DMS153 (cell line): ENCODE measurements around the gene PDX1.
A peak's percentile ranks its signal among the peaks of the same experiment; 100 is the strongest.
"Not testable (repeated sequence)": the region's sequence is repeated elsewhere in the genome, so short reads cannot be mapped to it uniquely, and the experiment has no call there.

ENCODE experiments used
- DNase-seq: peaks from one replicate; lab custom pipeline; 2025; lab: John Stamatoyannopoulos, UW

PDX1 gene

DNA sequence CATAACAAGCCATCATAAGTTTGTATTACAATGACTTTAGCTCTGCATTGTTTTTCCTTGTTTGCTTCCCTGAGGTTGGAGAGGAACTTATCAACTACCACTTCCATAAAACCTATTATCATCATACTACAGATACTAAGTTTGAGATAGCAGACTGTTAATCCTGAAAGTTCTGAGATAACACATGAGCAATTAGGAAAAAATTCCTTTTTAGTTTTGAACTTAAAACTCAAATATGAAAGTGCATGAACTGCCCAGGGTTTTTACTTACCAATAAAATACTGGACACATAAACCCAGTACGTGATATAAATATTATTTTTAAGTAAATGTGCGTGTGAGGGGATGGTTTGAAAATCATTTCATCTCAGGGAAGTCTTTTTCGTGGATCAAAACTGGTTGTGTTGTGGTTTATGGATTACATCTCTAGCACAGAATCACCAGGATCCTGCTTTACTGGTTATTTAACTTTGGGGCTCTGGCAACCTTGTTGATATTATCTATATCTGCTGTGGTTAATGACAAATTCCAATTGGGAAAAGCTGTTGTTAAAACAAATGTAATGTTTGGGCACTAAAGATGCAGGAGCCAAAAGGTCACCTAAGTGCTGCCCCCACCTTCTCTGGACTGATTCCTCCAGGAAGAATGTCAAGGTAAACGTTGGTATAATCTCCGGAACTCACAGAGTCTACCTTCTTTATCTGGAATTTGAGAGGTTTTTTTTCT, 36.9 kb downstream of the PDX1 start:
- no peak for DNase-seq

DNA sequence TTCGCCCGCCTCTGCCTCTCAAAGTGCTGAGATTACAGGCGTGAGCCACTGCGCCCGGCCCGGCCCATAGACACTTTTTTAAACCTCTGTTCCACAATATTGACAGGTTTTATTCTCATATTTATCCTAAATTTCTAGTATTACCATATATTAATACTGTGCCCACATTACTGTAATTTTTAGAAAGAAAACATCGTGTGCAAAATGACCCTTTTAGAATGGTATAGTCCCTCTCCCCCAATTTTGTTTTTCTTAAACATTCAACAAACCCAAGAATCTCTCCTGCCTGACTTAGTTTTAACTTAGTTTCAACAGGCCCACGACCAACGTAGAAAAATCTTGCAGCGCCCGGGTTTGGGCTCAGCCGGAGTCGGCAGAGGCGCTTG, 40.2 kb downstream of the PDX1 start:
- no peak for DNase-seq

DNA sequence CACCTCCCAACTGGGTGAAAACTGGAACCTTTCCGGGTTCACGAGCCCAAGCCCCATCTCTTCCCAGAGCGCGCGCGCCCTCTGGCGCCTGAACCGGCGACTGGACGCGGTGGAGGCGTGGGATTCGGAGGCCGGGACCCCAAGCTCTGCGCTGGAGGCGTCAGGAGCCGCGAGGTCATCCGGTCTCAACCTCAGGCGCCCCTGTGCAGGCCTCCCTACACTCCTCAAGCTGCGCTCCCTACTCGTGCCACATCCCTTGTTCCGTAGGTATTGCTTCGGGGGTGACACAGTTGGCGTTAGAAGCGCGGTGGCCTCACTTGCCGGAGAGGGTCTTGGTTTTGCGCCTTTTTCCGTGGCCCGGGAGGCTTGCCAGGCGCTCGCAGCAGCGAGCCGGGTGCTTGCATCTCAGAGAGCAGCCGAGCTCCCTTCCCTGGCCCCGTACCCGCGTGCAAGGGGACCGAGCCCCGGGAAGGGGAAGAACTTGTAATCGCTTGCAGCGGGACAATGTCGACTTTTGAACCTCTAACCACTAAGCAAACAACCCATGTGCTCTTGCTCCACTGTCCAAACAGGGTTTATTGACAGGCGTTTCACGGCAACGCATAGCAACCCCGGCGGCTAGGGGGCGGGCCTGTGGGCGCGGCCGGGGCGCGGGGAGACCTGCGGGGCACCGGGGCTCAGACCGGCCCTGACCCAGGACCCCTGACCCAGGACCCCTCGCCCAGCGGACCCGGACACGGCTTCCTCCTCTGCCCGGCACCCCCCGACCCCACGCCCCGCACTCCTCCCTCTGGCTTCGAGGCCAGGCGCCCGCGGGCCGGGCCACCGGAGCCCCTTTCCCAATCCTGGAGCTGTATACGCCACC, 40.8 kb downstream of the PDX1 start:
- peak; percentile 81 for DNase-seq

DNA sequence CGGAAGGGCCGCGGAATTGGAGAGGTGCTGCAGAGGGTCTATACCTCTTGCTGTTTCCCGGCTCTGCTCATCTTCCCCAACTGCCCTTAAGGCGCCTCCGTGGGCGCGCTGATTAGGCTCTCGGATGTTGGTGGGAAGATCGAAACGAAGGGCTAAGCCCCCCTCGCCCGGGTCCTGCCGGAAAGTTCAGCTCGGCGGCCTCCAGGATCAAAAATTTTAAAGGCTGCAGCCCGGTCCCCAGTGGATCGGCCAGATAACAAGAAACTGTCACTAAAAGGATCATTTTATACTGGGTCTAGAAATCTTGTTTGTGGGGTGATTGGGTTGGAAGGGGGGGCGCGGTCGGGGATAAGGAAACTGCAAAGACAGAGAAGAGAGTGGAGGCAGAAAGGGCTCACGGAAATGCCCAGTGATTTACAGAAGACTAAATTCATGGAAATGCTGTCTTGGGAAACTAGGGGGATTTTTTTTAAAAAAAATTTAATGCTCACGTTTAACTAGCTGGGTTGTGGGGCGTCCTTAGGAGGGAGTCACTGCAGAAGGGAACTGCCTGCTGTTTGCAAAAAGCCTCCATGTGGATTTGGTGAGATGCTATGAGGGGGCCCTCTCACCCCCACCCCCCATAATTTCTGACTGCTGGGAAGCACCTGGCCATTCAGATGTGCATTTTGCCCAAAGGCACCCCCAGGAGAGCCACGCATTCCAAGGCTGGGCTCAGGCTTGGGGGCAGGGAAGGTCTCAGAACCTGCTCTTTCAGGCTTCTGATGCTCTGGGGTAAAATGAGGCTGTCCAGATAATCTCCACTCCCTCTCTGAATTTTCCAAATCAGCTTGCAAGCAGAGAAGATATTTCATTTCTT, 41.7 kb downstream of the PDX1 start:
- DNase-seq, result no peak

DNA sequence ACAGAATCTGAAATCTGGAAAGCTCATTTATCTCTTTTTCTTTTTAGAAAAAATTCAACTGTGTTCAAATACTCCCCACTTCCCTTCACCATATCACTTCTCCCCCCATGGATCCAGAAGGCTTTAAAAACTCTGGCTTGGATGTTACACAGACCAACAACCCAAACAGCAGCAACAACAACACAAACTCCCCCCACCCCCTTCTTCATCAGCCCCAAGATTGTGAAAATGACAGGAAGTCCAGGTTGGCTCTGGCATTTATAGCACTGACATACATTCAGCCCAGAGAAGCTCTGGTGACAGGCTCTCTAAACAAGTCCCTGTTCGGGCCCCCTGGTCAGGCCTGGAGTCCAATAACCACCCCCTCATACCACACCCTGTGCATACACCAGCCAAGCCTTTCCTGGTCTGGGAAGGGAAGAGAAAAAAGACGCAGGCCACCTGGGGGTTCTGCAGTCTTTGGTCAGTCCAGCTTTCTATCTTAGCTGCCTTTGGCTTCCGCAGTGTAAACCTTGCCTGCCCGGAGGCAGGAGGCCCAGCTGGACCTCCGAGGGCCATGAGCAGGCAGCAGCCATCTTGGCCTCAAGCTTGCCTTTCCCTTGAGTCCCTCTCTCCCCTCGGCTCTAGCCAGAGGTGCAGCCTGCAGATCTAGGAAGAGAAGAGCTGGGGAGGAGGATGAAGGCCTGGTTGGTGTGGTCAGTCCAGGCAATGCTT, 42.5 kb downstream of the PDX1 start:
- no peak for DNase-seq

DNA sequence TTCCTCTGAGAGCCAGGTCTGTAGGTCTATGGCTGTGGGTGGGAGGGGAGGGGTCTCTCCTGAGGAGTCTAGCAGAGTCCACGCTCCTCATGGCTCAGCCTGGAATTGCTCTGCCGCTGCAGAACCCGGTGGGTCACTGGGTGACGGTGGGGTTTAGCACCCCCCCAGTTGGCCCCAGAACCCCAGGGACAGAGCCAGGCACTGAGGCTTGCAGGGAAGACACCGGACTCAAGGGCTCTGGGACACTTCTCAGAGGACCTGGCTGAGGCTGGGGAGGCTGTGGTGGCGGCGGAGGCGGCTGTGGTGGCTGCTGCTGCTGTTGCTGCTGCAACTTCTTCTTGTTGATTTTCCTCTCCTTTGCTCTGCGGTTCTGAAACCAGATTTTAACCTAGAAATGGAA, 43.2 kb downstream of the PDX1 start:
- no peak for DNase-seq

DNA sequence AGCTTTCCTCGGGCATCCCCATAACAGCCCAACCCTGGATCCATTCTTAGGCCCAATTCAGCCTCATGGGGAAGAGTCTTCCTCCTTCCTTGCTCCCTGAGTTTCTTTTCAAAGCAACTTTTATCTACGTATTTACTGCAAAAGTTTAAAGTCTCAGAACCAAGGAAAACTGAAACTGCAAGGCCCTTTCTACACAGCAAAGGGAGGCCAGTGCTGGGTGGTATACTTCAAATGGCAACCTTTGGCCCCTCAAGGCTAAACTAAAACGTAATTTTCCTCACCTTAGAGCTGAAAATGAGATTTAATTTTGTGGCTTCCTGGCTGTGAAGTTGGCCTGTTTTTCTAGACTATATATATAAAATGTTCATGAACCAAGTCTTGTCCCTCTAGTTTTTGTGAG, 43.7 kb downstream of the PDX1 start:
- DNase-seq, result no peak

DNA sequence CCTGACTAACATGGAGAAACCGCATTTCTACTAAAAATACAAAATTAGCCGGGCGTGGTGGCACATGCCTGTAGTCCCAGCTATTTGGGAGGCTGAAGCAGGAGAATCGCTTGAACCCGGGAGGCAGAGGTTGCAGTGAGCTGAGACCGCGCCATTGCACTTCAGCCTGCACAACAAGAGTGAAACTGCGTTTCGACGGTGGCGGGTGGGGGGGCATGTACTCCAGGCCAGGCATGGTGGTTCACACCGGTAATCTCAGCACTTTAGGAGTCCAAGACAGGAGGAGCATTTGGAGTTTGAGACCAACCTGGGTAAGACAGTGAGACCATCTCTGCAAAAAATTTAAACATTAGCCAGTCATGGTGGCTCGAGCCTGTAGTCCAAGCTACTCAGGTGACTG, 44.4 kb downstream of the PDX1 start:
- not testable (repeated sequence) for DNase-seq

DNA sequence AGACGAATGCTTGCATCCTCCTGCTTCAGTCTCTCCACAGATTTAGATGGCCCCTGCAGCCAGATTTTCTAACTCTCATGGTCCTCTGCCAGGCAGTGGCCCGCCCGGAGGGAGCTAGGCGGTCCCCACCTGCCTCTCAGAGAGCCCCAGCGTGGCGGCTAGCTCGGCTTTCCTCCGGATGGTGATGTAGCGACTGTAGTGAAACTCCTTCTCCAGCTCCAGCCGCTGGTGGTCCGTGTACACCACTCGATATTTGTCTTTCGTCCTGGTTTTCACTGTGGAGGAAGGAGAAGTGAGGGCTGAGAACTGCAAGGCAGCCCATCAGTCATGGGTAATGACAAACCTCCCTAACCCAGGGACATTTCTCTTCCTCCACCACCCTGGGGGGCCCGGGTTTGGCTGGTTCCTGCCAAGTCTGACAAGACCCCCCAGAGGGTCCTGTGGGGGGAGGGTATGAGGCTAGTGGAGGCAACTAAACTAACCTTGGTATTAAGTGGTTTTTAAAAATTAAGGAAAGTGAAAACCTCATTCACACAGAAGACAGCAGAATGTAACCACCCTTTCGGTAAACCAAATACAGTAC, 45.0 kb downstream of the PDX1 start:
- DNase-seq, result no peak

DNA sequence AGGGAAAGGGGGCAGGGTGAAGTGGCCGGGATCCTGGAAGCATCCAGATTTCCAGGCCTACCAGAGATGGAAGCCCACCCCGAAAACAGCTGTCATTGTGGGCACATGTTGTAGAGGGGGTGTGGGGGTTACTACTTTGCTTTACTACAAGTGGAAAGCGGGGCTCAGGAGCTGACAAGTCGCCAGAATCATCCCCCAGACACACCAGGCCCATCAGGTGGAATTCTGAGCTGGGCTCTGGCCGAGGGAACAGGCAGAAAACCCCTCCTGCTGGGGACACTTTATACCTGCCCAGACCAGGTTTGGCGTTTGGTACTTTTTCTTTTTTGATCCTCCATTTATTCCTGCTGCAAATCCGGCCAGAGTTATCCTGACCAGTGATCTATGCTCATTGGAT, 45.5 kb downstream of the PDX1 start:
- DNase-seq, result no peak

DNA sequence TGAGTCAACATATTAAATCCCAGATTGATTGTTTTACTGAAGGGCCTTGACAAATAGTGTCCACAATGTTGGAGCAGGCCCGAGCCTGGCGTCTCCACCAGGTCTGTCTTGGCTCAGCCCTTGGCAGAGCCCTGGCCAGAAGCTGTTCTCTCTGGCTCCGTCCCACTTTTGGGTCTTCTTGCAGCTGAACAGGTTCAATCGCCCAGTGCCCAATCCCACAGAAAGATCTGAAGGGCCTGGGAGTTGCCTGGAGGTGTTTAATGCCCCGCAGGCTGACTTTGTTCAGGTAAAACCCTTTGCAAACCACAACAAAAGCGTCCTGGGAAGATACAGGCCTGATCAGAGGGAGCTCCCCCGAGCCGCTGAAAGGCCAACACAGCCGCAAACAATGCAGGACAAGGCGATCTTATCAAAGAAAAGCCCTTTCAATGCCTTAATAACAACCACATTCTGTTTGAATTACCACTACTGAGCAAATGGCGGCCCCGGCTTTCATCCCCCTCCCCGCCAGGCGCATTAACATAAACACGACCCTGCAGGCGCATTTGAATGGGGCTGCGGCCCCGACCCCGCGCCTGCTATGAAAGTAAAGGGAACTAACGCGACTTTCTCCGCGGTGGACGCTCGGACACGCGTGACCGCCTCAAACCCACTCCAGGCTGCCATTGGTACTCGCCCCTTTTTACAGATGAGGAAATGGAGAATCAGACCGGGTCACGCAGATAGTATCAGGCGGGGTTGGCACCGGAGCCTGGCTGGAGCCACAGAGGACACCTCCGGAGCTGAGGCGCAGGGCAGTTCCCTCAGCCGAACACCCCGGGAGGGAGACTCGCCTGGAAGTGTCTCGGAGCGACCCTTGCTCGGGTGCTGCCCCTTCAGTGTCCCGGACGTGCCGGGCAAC, 46.2 kb downstream of the PDX1 start:
- no peak for DNase-seq

DNA sequence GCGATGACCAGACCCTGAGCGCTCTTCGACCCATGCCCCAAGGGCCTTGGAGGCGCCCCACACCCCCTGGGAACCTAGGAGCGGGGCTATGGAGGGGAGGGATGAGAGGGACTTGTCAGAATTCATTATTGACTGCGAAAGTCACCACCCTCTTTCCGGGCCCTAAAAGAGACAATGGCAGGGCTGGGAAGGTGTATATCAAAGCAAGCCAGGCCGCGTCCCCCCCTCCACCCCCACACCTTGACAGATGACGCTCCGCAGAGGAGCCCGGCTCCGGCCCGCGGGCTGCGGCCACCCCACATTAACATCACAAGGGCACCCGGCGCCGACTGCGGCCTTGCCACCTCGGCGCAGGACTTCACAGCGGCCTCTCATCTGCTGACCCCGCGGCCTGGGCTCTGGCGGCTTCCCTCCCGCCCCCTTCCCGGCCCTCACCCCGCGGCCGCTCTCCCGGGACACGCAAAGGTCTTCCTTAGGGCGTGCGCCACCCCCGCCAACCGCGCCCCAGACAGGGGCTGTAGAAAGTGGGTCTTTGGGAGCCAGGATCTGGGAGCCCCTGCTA, 46.9 kb downstream of the PDX1 start:
- no peak for DNase-seq

DNA sequence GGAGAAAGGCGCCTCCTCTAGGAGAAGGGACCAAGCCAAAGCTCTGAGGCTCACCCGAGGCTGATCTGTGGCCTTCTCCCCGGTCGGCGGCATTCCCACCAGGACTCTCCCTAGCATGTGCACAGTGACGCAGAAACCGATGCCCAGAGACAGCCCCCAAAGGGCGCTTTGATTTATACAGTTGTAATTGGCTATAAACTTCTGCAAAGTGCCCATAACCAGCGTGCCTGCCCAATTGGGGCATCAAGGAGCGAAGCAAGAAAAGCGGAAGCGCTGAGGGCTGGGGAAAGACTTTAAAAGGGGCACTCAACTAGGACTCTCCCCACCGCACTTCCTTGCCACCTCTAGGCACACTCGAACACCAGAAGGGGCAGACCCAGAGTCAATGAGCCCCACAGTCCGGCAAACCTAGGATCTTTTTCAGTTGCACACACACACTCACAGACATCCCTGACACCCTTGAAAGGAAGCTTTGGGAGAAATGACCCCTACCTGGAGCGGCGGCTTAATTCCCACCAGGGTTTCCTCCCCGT, 47.5 kb downstream of the PDX1 start:
- no peak for DNase-seq

DNA sequence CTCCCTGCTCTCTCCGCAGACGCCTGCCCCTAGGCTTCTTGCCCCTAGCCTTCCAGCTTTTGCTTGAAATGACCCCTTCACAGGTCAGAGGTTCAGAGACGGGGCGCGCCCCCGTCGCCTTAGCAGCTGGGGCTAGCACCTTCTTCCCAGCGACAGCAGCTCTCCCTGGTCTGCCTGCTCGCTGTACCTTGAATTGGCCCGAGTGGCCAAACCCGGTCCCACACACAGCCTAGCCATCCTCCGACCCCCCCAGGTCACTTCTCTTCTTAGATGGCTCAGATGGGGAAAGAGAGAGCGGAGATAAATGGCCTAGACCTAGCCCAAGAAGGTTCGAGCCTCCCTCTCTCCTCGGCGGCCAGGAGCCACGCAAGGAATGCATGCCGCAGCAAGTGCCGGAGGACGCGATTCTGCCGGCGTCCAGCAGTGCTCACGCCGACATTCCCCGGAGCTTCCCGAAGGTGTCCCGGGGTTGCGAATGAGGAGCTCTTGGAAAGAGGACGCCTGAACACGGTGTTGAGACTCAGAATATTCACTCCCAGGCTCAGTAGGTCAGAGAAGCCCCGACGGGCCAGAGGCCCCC, 48.0 kb downstream of the PDX1 start:
- no peak for DNase-seq

DNA sequence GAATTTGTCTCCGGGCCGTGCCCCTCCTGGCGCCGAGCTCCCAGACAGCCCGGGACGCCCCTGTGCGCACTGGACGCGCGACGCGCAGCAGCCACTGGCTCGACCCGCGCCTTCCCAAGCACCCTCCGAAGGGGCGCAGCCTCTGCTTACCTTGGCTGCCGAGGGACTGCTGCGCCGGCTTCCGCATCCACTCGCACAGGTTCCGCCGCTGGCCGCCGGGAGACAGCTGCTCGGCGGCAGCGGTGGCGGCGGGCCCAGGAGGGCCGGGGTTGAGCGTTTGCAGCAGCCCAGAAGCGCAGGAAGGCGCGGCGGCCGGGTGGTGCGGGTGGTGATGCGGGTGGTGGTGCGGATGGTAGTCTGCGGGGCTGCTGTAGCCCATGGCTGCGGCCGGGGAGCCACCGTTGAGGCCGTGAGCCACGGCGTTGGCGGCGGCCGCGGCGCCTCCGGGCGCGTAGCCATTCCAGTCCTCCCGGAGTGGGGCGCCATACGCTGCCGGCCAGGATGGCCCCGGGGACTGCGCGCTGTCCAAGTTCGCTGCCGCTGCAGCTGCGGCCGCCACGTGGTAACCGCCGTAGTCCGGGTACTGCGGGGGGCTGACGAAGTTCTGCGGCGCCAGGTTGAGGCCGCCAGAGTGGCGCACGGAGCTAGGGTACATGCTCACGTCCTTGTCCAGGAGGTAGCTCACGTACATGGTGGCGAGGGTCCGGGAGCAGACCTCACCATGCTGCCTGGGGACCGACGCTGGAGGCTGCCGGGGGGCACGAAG, 48.7 kb downstream of the PDX1 start:
- no peak for DNase-seq

DNA sequence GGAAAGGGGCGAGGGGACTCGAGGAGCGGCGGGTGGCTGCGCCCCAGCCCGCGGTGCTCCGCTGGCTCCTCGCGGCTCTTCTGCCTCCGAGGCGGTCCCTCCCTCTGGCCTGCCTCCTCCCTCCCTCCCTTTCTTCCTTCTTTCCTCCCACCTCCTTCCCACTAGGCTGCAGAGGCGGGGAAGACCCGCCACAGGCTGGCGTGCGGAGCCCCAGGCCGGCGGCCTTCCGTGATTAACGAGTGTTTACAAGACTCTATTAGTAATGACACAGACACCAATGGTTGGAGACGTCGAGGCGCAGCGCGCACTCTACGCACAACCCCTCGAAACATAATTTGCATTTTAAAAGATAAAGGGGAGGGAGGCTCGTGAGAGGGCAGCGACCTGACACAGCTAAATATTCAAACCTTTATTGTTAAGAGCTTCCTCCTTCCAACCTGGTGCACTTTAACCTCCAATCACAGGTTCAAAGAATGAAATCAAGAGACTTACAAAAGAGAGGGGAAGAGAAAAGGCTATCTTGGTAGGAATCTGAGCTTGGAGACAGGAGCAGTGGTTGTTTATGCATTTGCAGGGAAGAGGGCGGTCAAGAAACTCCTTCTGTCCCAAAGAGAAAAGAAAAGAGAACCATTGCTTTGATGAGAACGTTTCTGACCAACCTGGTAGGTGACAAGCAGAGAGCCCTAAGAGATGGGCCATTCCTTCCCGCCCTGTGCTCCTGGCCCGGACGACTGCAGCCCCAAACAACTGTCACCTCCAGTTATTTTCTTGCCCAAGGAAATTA, 49.5 kb downstream of the PDX1 start, which contains the start of gene CDX2:
TSS of gene CDX2 (minus strand) at position 234 of the 784 bp plus-strand sequence. CDS start 309 bp downstream, outside the sequence.
- no peak for DNase-seq

DNA sequence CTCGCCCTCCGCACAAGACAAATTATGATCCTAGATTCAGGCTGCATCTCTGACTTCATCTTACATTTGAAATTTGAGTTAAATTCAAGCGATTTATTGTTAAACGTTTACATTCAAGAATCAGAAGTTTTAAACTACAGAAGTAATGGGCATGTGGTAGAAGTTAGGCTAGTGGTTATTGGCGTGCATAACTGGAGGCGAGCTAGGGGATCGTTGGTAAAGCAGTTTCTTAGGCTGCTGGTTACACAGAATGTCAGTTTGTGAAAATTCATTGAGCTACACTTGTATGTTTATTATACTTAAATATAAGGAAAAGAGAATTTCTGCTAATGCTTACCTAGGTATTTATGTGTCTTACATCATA, 50.0 kb downstream of the PDX1 start:
- no peak for DNase-seq
